HG03135 (cell line): ENCODE data around the gene STUM.
"Not testable (repeated sequence)": the region's sequence is repeated elsewhere in the genome, so short reads cannot be mapped to it uniquely, and the experiment has no call there.

Experiments
- ATAC-seq: cut with Tn5 transposase; IDR thresholded peaks from one replicate; pipeline ENCODE4 v1.9.1; 2021; ENCODE audit warnings: mild to moderate bottlenecking, moderate library complexity; ENCODE audit not compliant: unreplicated experiment

Gene STUM

DNA sequence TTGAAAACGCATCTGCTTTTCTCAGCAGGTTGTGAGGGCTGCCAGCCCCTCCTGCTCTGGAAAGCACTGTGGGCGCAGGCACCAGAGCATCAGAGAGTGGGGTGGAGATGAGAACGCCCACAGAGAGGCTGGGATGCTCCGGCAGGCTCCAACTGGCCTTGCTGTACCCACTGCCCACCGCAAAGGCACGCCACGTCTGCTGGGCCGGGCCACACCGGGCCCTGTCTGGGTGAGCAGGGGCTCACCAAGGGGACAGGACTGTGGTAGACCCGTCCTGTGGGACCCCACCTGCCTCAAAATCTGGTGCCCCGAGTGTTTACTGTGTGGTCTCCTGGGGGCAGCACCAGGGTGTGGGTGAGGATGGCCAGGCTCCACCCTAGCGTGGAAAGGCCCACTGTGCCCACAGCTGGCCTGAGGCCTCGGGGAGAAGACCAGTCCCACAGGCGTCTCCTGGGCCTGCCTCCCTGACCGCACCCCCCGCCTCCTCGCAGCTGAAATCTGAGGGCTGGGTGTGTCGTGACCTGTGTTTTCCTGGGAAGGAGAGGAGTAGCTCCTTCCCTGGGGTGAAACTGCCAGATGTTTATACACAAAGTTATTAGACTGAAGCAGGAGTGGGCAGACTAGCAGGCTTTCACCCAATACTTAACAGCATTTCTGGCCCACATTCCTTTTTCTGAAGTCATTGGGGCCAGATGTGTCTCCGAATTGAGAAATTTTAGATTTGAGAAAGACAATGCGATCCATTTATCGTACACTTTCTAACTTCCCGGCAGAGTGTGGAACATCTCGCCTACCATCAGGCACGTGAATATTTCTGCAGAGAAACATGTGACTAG lies 53.8 kb downstream of the STUM start:
- ATAC-seq: no peak

DNA sequence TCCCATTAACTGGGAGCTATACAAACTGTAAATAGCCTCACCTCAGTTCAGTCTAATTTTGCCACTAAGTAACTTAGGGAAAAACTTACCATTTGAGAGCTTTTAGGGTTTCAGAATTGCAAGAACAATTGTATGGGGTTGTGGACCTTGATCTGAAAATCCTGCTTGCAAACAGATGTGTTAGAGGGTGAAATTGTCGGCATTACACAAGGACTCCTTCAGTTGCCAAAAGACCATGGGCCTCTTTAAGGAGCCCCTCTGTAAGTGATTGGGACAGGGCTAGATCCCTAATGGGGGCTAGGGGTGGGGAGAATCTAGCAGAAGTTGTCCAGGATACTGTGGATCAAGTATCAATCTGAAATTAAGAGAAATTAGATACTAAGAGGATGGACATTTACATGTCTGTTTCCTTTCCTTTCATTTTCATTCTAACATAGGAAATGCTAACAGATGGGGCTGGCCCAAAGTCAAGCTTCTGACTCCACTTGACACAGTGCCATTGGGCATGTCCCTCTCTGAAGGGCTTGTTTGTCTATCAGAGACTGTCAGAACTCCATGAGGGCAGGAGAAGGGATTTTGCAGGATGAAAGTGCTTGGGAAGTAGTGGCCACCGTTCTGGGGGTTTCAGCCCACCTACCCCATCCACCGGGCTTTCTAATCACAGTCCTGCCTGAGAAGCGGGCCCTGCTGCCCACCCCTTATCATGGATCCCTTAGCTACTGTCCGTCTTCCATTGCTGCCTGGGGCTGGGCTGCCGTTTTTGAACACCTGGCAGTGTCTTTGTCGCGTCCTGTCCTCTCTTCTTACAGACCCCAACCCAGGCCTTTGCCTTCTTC lies 54.7 kb downstream of the STUM start:
- ATAC-seq: no peak

DNA sequence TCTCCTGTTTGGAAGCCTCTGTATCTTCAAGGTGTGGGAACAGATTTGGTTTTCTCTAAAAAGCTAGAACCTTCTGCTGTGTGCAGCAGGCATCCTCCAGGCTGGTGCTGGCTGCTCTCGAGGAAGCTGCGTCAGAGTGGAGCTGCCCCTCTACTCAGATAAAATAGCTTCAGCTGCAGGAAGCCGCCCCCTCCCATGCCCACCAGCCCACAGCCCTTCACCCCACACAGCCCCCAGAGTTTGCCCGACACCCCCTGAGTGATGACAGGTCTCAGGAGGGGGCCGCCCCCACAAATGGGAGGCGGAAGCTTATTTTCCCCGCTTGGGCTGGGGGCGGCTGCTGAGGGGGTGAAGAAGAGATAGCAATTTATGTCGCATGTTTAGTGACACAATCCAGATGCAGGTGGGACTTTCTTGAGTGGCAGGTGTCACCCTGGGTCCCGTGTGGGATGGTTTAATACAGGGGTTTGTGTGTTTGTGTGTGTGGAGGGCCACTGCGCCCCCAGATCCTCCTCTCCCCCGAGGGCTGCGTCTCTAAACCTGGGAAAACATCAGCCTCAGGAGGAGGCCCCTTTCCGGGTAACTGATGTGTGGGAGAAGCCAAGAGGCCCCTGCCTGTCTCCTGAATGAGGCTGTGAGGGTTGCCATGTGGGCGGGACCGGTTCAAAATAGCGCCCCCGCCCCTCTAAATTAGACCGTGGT lies 55.4 kb downstream of the STUM start:
- no peak for ATAC-seq

DNA sequence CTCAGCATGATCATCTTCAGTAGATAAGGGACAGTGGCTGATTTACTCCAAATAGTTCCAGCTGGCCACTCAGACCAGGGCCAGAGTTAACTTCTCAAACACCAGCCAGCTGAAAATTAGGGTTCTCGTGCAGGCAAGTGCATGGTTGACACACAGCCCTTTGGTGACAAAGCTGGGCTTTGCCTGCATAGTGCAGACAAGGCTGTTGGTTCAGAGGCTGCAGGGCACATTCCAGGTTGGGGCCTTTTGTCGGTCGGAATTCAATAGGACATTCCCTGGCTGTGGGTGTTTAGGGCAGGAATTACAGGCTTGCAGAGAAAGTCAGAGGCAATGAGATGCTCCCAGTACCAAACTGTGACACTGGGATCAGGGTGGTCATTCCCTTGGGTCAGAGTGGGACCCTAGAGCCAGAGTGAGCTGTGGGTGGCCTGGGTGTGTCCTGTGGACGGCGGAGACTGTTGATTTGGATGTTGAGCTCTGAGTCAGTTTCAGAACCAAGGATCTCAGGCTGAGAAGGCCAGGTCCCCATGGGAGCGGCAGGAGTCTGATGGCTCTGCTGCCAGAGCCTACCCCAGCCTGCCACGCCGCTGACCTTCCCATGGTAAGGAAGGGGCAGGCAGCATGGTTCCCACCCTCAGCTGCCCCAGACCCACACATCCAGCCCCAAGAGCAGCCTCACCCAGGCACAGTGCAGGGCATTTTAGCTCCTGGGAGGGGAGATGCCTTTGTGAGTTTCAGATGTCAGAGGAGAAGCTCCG lies 56.2 kb downstream of the STUM start:
- ATAC-seq: no peak

DNA sequence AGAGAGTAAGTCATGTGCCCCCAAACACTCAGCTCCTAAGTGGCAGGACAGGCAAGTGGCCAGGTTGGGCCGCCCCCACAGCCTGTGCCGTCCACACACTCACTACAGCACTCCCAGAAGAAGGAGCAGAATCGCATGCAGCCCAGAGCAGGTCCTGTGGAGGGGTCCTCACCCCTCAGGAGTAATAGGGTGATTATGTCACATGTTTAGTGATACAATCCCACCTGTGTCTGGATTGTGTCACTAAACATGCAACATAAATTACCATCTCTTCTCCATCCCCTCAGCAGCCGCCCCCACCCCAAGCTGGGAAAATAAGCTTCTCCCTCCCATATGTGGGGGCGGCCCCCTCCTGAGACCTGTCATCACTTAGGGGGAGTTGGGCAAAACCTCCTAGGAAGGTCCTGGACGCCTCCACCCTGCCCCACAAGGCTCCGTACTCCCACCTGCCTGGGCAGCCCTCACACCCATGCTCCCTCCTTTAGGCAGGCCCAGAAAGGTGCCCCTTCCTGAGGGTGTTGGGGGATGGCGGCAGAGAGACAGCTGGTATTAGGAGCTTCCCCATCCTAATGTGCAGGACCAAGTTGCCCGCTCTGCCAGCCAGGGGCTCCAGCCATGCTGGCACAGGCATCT lies 56.9 kb downstream of the STUM start:
- no peak for ATAC-seq

DNA sequence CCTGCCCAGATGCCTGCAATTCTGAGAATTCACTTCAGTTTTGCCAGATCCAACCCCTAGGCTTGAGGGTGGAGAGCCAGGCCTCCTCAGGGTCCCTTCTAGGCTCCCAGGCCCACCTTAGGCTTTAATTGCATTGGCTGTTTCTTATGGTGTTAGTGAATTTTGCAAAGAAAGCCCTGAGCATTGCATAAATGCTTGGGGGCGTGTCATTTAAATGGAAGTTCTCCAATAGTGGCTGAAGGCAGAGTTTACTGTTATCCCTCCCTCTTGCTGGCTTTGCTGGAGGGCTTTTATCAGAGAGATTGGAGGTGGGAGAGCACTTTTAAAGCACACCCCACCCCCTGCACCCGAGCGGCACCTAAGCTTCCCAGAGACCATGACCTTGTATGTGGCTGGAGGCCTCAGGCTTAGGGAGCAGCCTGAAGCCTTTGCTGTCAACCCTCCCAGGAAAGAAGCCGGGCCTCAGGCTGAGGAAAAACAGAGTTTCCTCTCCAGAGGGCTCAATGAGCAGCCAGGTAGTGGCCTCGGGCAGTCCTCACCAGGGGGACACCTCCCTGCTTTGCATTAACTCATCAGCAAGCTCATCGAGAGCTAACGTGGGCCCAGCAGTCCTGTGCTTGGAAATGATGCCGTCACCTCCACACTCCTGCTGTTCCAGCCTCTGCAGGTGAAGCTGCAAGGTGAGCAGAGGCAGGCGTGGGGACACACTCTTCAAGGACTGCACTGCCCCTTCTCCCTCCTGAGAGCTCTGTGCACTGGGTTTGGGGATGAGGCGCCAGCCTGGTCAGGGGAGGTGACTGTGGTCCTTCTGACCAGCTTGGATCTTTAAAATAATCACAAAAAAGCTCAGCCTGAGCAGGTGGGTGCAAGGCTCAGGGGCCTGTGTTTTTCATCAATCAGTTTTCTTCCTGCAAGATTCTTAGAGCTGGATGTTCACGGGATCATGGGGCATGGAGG lies 58.0 kb downstream of the STUM start:
- no peak for ATAC-seq

DNA sequence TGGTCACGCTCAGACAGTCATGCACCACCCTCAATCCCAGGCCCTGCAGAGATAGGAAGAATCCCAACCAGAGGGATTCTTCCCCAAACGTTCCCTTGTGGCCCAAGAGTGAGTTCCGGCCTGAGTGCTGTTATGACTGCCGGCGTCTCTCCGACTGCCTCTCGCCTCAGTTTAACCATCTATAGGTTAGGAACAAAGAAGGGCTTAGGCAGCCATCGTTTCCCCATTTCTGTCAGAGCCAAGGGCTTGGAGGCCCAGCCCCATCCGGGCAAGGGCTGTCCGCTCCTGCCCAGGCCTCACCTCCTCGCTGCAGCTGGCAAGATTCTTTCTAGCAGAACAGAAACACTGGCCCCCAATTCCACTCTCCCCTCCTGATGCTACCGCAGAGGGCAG lies 58.7 kb downstream of the STUM start:
- ATAC-seq: no peak

DNA sequence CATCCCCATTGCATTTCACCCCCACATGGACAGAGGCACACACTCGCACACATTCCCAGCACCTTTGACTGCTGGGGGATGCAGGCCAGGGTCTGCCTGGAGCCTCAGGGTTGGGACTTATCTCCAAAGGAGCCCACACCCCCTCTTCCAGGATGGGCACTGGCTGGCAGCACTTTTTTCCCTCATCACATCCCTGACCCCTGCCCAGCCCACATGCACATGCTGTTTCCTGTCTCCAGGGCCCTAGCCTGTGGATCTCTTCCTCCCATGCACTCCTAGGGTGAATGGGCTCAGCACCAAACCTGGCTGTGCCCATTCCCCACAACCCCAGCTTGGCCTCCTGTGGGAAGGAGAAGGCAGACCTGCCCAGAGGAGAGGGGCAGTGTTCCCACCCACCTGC lies 59.3 kb downstream of the STUM start:
- ATAC-seq: no peak

DNA sequence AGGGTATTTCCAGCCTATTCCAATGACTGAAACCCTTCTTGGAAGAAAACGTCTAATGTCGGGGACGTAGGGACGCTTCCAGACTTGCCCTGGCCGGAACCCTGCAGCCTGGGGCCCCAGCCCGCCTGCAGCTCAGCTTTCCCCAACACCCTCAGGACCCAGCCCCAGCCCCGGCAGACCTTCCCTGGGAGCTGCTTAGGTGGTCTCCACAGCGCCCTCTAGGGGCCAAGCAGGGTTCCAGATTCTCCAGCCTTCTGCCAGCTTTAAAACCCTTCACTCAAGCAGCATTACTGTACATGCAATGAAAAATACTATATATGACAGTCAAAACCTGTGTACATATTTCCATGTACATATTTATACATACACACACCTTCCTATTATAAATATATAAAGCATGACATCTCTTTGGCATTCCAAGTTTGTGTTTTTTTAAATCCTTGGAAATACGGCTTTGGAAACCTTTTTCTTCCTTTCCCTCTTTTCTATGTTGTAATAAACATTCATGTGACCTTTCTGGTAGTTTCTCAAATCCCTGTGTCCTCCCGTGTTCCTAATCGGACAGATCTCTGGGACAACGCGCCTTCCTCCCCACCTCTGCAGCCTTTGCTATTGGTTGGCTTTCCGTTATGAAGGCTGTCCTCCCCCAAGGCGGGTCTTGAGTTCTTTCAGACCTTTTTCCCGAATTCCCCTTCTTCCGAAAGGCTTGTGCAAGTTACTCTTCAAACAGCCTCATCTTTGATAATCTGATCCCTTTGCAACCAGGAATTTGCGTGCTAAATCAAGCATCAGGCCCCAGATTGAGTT lies 60.3 kb downstream of the STUM start:
- no peak for ATAC-seq

DNA sequence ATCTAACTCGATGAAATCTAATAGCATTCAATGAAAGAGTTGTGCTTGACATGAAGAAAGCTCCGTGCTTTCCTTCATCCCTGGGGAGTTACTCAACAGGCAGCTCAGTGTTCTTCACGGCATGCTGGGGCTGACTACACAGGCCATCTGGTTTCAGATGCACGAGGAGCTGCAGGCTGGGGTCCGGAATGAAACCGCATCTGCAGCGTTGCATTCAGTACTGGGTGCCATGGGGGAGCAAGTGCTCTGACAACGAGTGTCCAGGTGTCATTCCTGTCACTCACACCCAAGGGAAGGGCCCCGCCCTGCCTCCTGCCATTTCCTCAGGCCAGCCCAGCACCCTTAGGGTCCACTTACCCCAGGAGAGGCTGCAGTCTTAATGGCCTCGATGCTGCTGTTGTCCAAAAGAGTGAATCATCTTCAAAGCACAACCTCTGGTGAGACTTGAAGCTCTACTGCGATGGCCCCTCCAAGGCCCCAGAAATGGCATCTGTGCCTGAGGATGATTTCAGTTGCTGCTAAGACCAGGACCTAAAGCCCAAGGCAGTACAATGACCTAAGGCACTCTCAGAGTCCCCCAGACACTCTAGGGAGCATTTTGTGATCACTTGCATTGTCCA lies 61.4 kb downstream of the STUM start:
- no peak for ATAC-seq

DNA sequence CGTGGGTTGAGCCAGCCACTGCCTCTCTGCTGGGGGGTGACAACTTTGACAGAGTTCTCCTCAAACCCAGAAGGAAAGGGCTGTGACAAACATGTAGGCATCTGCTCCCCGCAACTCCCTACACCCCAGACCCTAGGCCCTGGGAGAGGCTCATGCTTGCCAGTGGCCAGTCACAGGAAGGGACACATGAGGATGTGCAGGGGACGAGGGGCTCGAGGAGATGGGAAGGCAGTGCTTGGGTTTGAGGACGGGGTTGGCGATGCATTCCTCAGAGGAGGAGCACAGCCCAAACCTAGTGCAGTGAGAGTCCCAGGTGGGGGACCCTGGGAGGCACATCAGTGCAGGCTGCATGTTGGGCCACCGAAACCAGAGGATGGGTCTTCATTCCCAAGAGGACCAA lies 62.1 kb downstream of the STUM start:
- ATAC-seq: no peak

DNA sequence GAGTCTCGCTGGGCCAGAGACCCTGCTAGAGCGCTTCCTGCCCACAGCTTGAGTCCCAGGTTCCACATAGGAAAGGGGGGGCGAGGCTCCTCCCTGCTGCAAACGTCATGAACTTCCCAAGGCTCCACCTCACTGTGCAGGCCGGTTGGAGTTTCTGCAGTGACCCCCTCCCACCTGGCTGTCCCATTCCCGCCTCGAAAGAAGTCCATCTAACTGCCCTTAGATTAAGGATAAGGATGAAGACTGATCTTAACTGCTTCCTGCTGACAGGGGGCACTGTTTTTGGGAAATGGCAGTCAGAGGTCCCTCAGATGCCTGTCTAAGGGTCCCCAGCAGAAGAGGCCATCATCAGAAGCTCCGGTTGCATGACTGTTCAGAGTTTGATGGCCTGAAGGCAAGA lies 62.7 kb downstream of the STUM start:
- ATAC-seq: no peak

DNA sequence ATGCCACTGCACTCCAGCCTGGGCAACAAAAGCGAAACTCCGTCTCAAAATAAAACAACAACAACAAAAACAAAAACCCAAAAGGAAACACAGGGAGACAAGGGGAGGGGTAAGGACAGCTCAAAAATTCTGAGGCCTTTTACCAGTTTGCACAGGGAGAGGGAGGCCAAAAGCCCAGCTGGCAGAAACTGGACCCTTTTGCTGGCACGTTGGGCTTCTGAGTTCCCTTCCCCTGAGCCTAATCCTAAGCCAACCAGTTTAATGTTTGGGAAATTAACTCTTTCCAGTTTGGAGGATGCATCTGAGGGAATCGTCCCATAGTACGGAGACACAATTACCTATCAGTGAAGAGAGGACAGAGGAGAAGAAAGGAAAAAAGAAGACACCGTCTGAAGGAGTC lies 63.4 kb downstream of the STUM start:
- not testable (repeated sequence) for ATAC-seq

DNA sequence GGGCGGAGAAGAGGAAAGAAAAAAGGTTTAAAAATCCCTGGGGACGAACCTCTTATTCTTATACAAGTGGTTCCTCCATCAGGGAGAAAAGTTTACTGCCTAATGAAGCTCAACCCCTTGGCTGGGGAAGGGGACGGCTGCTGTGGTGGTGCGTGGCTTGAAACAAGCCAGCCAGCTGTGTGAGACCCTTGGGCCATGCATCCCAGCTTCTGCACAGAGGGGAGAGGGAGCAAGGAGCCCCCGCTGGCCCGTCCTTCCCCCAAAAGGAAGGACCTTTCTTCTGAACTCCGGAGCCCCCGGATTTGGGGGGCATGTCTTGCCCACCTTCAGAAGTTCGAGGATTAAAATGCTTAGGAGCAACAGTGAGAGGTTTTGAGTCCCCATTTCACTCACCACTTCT lies 67.3 kb downstream of the STUM start:
- ATAC-seq: no peak

DNA sequence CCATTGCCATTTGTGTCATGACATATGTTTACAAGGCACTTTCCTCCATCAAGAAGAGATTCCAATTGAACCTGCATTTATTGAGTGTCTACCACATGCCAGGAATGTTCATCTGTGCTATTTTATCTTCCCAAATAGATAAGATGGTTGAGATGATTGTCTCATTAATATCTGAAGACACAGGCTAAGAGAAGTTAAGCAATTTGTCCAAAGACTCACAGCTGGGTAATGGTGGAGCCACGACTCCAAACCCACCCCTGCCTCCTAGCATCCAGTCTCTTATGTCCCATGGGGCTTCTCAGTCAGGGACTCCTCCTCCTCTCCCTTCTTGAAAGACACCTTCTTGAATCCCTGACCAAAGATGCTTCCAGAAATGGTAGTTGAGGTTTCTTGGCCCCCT lies 68.1 kb downstream of the STUM start:
- ATAC-seq: no peak

DNA sequence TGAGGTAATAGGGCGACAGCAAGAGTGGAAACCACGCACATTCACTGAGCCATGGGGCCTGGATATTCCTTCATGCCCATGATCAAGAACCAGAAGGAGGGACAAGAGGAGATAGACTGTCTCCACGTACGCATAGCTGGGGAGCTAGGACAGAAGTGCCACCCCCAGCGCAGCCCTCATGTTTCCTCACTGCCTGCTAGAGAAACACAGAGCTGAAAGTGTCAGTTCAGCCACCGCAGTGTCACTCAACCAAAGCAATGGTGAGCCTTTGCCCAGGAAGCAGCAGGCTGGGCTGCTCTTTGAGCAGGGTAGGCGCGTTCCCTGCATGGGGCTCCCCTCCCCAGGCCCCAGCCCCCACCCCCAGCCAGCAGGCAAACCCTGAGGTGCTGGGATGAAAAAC lies 68.5 kb downstream of the STUM start:
- no peak for ATAC-seq

DNA sequence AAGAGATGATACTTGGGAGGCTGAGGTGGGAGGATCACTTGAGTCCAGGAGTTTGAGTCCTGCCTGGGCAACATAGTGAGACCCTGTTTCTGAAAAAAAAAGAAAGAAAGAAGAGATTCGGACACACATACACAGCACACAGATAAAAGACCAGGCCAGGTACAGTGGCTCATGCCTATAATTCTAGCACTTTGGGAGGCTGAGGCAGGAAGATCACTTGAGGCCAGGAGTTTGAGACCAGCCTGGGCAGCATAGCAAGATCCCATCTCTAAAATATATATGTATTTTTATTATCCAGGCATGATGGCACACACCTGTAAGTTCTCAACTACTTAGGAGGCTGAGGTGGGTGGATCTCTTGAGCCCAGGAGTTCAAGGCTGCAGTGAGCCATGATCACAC lies 69.2 kb downstream of the STUM start:
- not testable (repeated sequence) for ATAC-seq

DNA sequence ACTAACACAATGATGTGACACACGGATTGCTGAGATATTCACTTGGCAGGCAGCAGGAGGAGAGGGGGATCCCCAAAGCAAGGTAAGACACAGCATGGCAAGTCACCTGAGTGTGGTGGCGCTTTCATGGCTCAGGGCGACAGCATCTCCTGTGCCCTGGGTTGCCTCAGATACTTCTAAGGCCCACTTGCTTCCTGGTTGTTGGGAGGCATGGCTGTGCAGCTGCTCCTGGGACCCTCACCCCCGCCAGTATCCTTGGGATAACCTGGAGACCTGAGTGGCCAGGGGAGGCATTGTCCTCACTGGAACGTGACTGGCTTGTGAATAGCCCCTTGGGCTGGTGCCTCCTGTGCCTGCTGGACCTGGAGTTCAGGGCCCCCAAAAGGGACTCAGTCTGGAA lies 69.8 kb downstream of the STUM start:
- no peak for ATAC-seq
